Measurements from ENCODE around the gene CXCR6. TPM values are rescaled to one million over a fixed set of nuclear protein-coding genes. Genes with fewer than 3 reads are reported as not detected.

CXCR6 gene
- total and polyA plus RNA-seq, 2 experiments from 2014 or later = 0.10 TPM; not detected in 1

- TF ChIP-seq, protein P1, sequence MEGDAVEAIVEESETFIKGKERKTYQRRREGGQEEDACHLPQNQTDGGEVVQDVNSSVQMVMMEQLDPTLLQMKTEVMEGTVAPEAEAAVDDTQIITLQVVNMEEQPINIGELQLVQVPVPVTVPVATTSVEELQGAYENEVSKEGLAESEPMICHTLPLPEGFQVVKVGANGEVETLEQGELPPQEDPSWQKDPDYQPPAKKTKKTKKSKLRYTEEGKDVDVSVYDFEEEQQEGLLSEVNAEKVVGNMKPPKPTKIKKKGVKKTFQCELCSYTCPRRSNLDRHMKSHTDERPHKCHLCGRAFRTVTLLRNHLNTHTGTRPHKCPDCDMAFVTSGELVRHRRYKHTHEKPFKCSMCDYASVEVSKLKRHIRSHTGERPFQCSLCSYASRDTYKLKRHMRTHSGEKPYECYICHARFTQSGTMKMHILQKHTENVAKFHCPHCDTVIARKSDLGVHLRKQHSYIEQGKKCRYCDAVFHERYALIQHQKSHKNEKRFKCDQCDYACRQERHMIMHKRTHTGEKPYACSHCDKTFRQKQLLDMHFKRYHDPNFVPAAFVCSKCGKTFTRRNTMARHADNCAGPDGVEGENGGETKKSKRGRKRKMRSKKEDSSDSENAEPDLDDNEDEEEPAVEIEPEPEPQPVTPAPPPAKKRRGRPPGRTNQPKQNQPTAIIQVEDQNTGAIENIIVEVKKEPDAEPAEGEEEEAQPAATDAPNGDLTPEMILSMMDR (conservative IDR thresholded peaks at IDR 0.05; ENCODE audit: low read depth in 2 of 2) = no peak
- TF ChIP-seq NANOG (IDR thresholded peaks at IDR 0.05; ENCODE audit: borderline replicate concordance) = no peak
- TF ChIP-seq JUNB (IDR thresholded peaks at IDR 0.05; ENCODE audit: unreplicated experiment) = no peak
- no peak for TF ChIP-seq CREB1 (CRISPR knock-in tag; IDR thresholded peaks at IDR 0.05; ENCODE audit: low read depth)
- TF ChIP-seq EZH2 (IDR thresholded peaks at IDR 0.05; ENCODE audit: low read depth, unreplicated experiment) = no peak
Measured at GRCh38 chr3:45946307-45946706, 3.0 kb downstream of the CXCR6 start (continued).

DNA sequence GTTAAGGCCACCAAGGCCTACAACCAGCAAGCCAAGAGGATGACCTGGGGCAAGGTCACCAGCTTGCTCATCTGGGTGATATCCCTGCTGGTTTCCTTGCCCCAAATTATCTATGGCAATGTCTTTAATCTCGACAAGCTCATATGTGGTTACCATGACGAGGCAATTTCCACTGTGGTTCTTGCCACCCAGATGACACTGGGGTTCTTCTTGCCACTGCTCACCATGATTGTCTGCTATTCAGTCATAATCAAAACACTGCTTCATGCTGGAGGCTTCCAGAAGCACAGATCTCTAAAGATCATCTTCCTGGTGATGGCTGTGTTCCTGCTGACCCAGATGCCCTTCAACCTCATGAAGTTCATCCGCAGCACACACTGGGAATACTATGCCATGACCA, 3.6 kb downstream of the CXCR6 start:
- Histone ChIP-seq H3K9me2 (ENCODE audit: insufficient read depth) (0 out of 2 replicates have a peak, but pooled peaks cover 4% of the 10 kb centered on the region), H3K4me2 (no peak overlapping the region), H3K36me3 (ENCODE audit: insufficient read depth) (peaks cover 22% of the 10 kb centered on the region), H2AFZ (no peak overlapping the region), H3F3A (replicated peaks; ENCODE audit: low read depth) (no peaks in the 10 kb centered on the region), H3K4me1 (ENCODE audit: insufficient read depth) (no peaks in the 10 kb centered on the region), H3K79me2 (replicated peaks; ENCODE audit: insufficient read depth) (no peaks in the 10 kb centered on the region), H4K20me1 (replicated peaks; ENCODE audit: insufficient read depth) (peaks cover 5% of the 10 kb centered on the region; the same call in 1 of the 2 replicates), H3K27ac (ENCODE audit: low read depth) (no peak overlapping the region), H3K4me3 (no peak overlapping the region), H3K27me3 (ENCODE audit: insufficient read depth) (no peaks in the 10 kb centered on the region)
- Mint-ChIP-seq H3K36me3 (ENCODE audit: low read depth) (peaks cover 51% of the 10 kb centered on the region), H3K27me3 (ENCODE audit: insufficient read depth, low read depth, poor library complexity) (peaks cover 8% of the 10 kb centered on the region), H3K4me1 (no peaks in the 10 kb centered on the region), H3K27ac (peak overlapping the region; percentile 76; the same call in 1 of the 2 replicates), H3K9me3 (no peaks in the 10 kb centered on the region), H3K4me3 (no peak overlapping the region)
- TF ChIP-seq, protein P1 (conservative IDR thresholded peaks at IDR 0.05; ENCODE audit: low read depth in 2 of 2) = no peak
- no peak for TF ChIP-seq EZH2 (IDR thresholded peaks at IDR 0.05; ENCODE audit: low read depth, unreplicated experiment)
- DNase-seq (ENCODE audit: low spot score) (no peak), ATAC-seq (no peak)

DNA sequence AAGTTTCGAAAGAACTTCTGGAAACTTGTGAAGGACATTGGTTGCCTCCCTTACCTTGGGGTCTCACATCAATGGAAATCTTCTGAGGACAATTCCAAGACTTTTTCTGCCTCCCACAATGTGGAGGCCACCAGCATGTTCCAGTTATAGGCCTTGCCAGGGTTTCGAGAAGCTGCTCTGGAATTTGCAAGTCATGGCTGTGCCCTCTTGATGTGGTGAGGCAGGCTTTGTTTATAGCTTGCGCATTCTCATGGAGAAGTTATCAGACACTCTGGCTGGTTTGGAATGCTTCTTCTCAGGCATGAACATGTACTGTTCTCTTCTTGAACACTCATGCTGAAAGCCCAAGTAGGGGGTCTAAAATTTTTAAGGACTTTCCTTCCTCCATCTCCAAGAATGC, 4.1 kb downstream of the CXCR6 start:
- no peak for ATAC-seq
- DNase-seq (ENCODE audit: low spot score) = no peak
- peaks cover 5% of the 10 kb centered on the region; the same call in 1 of the 2 replicates for H4K20me1 ChIP-seq (replicated peaks; ENCODE audit: insufficient read depth)
- no peak overlapping the region for H3K4me2 ChIP-seq
- Mint-ChIP-seq H3K9me3 (no peaks in the 10 kb centered on the region), H3K4me3 (no peak overlapping the region), H3K27me3 (ENCODE audit: insufficient read depth, low read depth, poor library complexity) (peaks cover 8% of the 10 kb centered on the region), H3K36me3 (ENCODE audit: low read depth) (peaks cover 56% of the 10 kb centered on the region), H3K27ac (no peak overlapping the region; the same call in 1 of the 2 replicates), H3K4me1 (no peaks in the 10 kb centered on the region)
- H3K27ac ChIP-seq (ENCODE audit: low read depth) = no peak overlapping the region
- H3K36me3 ChIP-seq (ENCODE audit: insufficient read depth) = peaks cover 26% of the 10 kb centered on the region
- no peaks in the 10 kb centered on the region for H3K4me1 ChIP-seq (ENCODE audit: insufficient read depth)
- H3K79me2 ChIP-seq (replicated peaks; ENCODE audit: insufficient read depth) = no peaks in the 10 kb centered on the region
- 0 out of 2 replicates have a peak, but pooled peaks cover 4% of the 10 kb centered on the region for H3K9me2 ChIP-seq (ENCODE audit: insufficient read depth)
- no peak overlapping the region for H2AFZ ChIP-seq
- H3K4me3 ChIP-seq = no peak overlapping the region
- no peaks in the 10 kb centered on the region for H3F3A ChIP-seq (replicated peaks; ENCODE audit: low read depth)
- H3K27me3 ChIP-seq (ENCODE audit: insufficient read depth) = no peaks in the 10 kb centered on the region
- TF ChIP-seq STAT1 (IDR thresholded peaks at IDR 0.05; ENCODE audit: unreplicated experiment) (no peak), JUNB (IDR thresholded peaks at IDR 0.05; ENCODE audit: unreplicated experiment) (no peak)
- TF ChIP-seq, protein P2, sequence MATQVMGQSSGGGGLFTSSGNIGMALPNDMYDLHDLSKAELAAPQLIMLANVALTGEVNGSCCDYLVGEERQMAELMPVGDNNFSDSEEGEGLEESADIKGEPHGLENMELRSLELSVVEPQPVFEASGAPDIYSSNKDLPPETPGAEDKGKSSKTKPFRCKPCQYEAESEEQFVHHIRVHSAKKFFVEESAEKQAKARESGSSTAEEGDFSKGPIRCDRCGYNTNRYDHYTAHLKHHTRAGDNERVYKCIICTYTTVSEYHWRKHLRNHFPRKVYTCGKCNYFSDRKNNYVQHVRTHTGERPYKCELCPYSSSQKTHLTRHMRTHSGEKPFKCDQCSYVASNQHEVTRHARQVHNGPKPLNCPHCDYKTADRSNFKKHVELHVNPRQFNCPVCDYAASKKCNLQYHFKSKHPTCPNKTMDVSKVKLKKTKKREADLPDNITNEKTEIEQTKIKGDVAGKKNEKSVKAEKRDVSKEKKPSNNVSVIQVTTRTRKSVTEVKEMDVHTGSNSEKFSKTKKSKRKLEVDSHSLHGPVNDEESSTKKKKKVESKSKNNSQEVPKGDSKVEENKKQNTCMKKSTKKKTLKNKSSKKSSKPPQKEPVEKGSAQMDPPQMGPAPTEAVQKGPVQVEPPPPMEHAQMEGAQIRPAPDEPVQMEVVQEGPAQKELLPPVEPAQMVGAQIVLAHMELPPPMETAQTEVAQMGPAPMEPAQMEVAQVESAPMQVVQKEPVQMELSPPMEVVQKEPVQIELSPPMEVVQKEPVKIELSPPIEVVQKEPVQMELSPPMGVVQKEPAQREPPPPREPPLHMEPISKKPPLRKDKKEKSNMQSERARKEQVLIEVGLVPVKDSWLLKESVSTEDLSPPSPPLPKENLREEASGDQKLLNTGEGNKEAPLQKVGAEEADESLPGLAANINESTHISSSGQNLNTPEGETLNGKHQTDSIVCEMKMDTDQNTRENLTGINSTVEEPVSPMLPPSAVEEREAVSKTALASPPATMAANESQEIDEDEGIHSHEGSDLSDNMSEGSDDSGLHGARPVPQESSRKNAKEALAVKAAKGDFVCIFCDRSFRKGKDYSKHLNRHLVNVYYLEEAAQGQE (IDR thresholded peaks at IDR 0.05; ENCODE audit: unreplicated experiment) = no peak

All from GM23338 (cell line).